Esophagus muscularis mucosa (tissue), 4 donors: ENCODE data around the gene PFDN6. TPM values are rescaled to one million over a fixed set of nuclear protein-coding genes. Genes with fewer than 3 reads are reported as not detected.

Experiments used
- DNase-seq: peaks from one replicate; pipeline ENCODE4 v3.0.0-alpha.2; 2017; ENCODE audit errors: extremely low spot score
- H3K27ac ChIP-seq, 4 donors: fragments of 200-600 bp; sonication (generic); replicated peaks in 1 of 4; 1 replicate in 3 of 4; 2 replicates in 1 of 4; pipeline ENCODE4 v1.5.1; 2016 to 2019; ENCODE audit warnings: mild to moderate bottlenecking in 1 of 4
- H3K27me3 ChIP-seq, 4 donors: fragments of 200-600 bp; sonication (generic); one replicate each; pipeline versions ENCODE4 v1.5.1 to v1.6.0; 2016 to 2019
- H3K36me3 ChIP-seq, 4 donors: fragments of 200-600 bp; sonication (generic); one replicate each; pipeline ENCODE4 v1.5.1; 2016 to 2019
- H3K4me1 ChIP-seq, 4 donors: fragments of 200-600 bp; sonication (generic); one replicate each; pipeline ENCODE4 v1.5.1; 2016 to 2019
- H3K4me3 ChIP-seq, 4 donors: fragments of 200-600 bp; sonication (generic); 1 replicate in 2 of 4; 2 replicates in 2 of 4; pipeline ENCODE4 v1.5.1; 2016 to 2019; ENCODE audit warnings: mild to moderate bottlenecking in 4 of 4, moderate library complexity in 1 of 4
- H3K9me3 ChIP-seq, 4 donors: fragments of 200-600 bp; sonication (generic); 1 replicate in 3 of 4; 2 replicates in 1 of 4; pipeline ENCODE4 v1.5.1; 2016 to 2019
- CTCF ChIP-seq, 3 experiments: fragments of 200-600 bp in 2 of 3; fragments of 450-650 bp in 1 of 3; sonication (generic) in 2 of 3; IDR thresholded peaks; one replicate each; pipeline ENCODE4 v1.5.1; 2017 to 2019; ENCODE audit warnings: antibody characterized with exemption in 3 of 3, mild to moderate bottlenecking in 2 of 3, moderate library complexity in 1 of 3
- EP300 ChIP-seq: sonication (generic); formaldehyde crosslinking; IDR thresholded peaks from one replicate; pipeline ENCODE4 v1.6.1; 2017; ENCODE audit warnings: antibody characterized with exemption
- POLR2A ChIP-seq: fragments of 450-650 bp; IDR thresholded peaks from one replicate; pipeline ENCODE4 v1.6.1; 2017; ENCODE audit warnings: antibody characterized with exemption, moderate library complexity, mild to moderate bottlenecking, low read depth
- POLR2AphosphoS5 ChIP-seq, 2 donors: sonication (generic); formaldehyde crosslinking; IDR thresholded peaks; one replicate each; pipeline ENCODE4 v1.6.1; 2017; ENCODE audit warnings: antibody characterized with exemption in 2 of 2
- WGBS: methylation state at CpG from one replicate; pipeline ENCODE4 v1.1.5; 2018; 5-methylcytosine and 5-hydroxymethylcytosine counted together
- intact Hi-C: fragments of 100-400 bp; cut with DNase I; formaldehyde crosslinking; loops from one replicate; pipeline ENCODE4 v1.15.1; 2023
- total RNA-seq, 4 donors: library from RNA; depleted of rRNA; stranded (reverse); fragments of >200 nt; gene quantifications; one replicate each; pipeline versions ENCODE4 v1.1.0 to v1.2.1, GENCODE V29; 2016

PFDN6 gene
- total RNA-seq, 4 donors from 2014 or later: 29.1 to 54.2 (median 43.7) TPM

- intact Hi-C loops: no loop called here
- Histone ChIP-seq H3K27ac (no peak overlapping the region), H3K4me1 (no peaks in the 10 kb centered on the region), H3K27me3 (no peaks in the 10 kb centered on the region), H3K4me3 (no peak overlapping the region), H3K36me3 (peaks cover 63 to 99% (median 82%) of the 10 kb centered on the region in 4 donors), H3K9me3 (no peaks in the 10 kb centered on the region)
- TF ChIP-seq EP300: no peak
- no peak for TF ChIP-seq CTCF (IDR thresholded peaks at IDR 0.05)
- TF ChIP-seq POLR2AphosphoS5 (IDR thresholded peaks at IDR 0.05): no peak
- TF ChIP-seq POLR2A: no peak
- DNase-seq: no peak
- WGBS: 88% methylated on average over 7 of the region's 7 CpGs
Observed at GRCh38 chr6:33264015-33264414, 25.4 kb upstream of the PFDN6 start.

GRCh38 chr6:33271117-33271467 is 18.3 kb upstream of the PFDN6 start:
- H3K27me3 ChIP-seq: no peaks in the 10 kb centered on the region
- peak overlapping the region; percentile 87 to 96 (median 90) for H3K27ac ChIP-seq
- intact Hi-C loops: loop anchor here (5.0 kb wide), 1 partner anchor 41 kb away; the partner anchor contains the start of gene TAPBP
- peaks cover 44 to 59% (median 52%) of the 10 kb centered on the region in 4 donors for H3K4me1 ChIP-seq
- peak overlapping the region; percentile 69 to 92 (median 72) for H3K4me3 ChIP-seq
- no peak for DNase-seq
- WGBS: 4% methylated on average over 7 of the region's 7 CpGs
- TF ChIP-seq EP300 (no peak), POLR2AphosphoS5 (IDR thresholded peaks at IDR 0.05) (no peak), CTCF (IDR thresholded peaks at IDR 0.05) (no peak), POLR2A (no peak)
- H3K9me3 ChIP-seq: no peaks in the 10 kb centered on the region
- H3K36me3 ChIP-seq: peaks cover 46 to 66% (median 57%) of the 10 kb centered on the region in 4 donors

GRCh38 chr6:33271468-33272274 is 17.7 kb upstream of the PFDN6 start, which contains the start of the genes RPS18 and VPS52:
RPS18 (plus strand) TSS chr6:33272075; CDS start chr6:33272120, 45 bp downstream.
VPS52 (minus strand) TSS chr6:33271876; CDS start chr6:33271675, 201 bp downstream.
- H3K9me3 ChIP-seq: no peaks in the 10 kb centered on the region
- DNase-seq: peak; percentile 99
- H3K27ac ChIP-seq: peak within 1 kb of the TSS; percentile 87 to 96 (median 90)
- peaks cover 50 to 65% (median 58%) of the 10 kb centered on the region in 4 donors for H3K4me1 ChIP-seq
- intact Hi-C loops: loop anchor here (5.0 kb wide), 1 partner anchor 41 kb away; the partner anchor contains the start of gene TAPBP
- H3K4me3 ChIP-seq: peak within 1 kb of the TSS; percentile 69 to 92 (median 72)
- no peaks in the 10 kb centered on the region for H3K27me3 ChIP-seq
- under 1% methylated on average over 44 of the region's 48 CpGs for WGBS
- TF ChIP-seq POLR2A: peak; percentile 97
- peak; percentile 98 to 100 for TF ChIP-seq POLR2AphosphoS5 (IDR thresholded peaks at IDR 0.05)
- no peak for TF ChIP-seq CTCF (IDR thresholded peaks at IDR 0.05)
- no peak for TF ChIP-seq EP300
- peaks cover 44 to 65% (median 54%) of the 10 kb centered on the region in 4 donors for H3K36me3 ChIP-seq

- H3K4me1 ChIP-seq: peaks cover 54 to 71% (median 63%) of the 10 kb centered on the region in 4 donors
- H3K27me3 ChIP-seq: no peaks in the 10 kb centered on the region
- no peaks in the 10 kb centered on the region for H3K9me3 ChIP-seq
- peak overlapping the region; percentile 87 to 96 (median 90) for H3K27ac ChIP-seq
- WGBS: 17% methylated on average over 16 of the region's 22 CpGs
- intact Hi-C loops: loop anchor here (5.0 kb wide), 1 partner anchor 40 kb away; the partner anchor contains the start of gene TAPBP
- H3K4me3 ChIP-seq: peak overlapping the region; percentile 69 to 92 (median 72)
- peaks cover 35 to 57% (median 46%) of the 10 kb centered on the region in 4 donors for H3K36me3 ChIP-seq
- no peak for TF ChIP-seq CTCF (IDR thresholded peaks at IDR 0.05)
- TF ChIP-seq POLR2A: no peak
- TF ChIP-seq POLR2AphosphoS5 (IDR thresholded peaks at IDR 0.05): no peak
- TF ChIP-seq EP300: no peak
- no peak for DNase-seq
Observed at GRCh38 chr6:33272275-33273128, 16.9 kb upstream of the PFDN6 start.
